NCI-H510A treated with DMSO at 0.1 percent for 48 hours (cell line): ENCODE results near the gene ROR1.
"Not testable (repeated sequence)": the region's sequence is repeated elsewhere in the genome, so short reads cannot be mapped to it uniquely, and the experiment has no call there.

Experiments
- DNase-seq: peaks from one replicate; lab custom pipeline; 2025; lab: John Stamatoyannopoulos, UW

ROR1 gene

GRCh38 chr1:63758791-63759190, 15.0 kb upstream of the ROR1 start:
- DNase-seq, result no peak

- DNase-seq, result no peak
These were observed 14.0 kb upstream of the ROR1 start for GRCh38 chr1:63759778-63760177.

DNA sequence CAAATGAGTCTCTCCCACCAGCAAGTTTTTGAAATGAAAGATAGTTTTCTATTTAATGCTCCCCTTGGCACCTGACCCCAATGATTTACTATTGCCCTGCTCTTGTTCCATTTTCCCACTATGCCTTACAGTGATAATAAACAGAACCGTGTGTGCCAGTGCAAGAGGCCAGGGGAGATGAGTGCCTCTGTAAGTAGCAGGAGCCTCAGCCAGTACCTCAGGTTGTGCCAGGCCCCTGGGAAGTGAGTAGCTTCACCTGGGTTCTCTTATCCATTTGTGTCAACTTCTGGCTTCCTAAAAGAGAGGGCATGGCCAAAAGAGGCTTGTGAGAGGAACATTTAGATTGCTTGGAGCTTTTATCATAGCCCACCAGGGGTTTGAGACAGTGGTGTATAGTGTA, 3.4 kb upstream of the ROR1 start:
- no peak for DNase-seq

DNA sequence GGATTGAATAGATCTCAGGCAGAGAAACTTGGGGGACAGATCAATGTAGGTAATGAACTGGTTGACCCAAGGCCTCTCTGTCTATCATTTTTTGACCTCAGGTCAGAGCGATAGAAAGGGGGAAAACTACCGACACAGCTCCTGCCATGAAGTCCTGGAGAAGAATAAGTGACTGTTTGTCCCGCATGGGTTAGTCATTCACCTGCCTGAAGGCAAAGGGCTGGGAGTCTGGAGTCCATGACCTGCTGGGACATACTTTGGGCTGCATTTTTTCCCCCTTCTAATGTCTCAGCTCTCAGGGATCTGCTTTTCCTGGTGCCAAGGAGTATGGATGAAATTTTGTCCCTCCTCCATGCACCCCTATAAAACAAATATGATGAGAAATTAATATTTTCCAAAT, 1.6 kb upstream of the ROR1 start:
- DNase-seq, result no peak

GRCh38 chr1:63772876-63773275, 941 bp upstream of the ROR1 start:
- no peak for DNase-seq

DNA sequence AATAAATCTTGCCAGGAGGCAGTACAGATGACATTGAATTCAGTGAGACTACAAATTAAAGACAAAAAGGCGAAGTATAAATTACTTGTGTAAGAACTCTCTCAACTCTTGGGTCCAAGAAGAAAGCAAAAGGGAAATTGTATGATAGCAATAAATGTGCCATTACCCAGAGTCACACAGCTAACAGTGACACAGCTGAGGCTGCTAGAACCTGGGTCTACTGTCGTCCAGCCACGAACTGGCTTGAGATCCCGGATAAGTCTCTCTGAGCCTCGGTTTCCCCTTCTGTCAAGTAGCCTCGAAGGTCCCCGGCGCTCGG, 362 bp upstream of the ROR1 start:
- DNase-seq, result no peak

- no peak for DNase-seq
These were observed 1.0 kb downstream of the ROR1 start for GRCh38 chr1:63774617-63775417.

DNA sequence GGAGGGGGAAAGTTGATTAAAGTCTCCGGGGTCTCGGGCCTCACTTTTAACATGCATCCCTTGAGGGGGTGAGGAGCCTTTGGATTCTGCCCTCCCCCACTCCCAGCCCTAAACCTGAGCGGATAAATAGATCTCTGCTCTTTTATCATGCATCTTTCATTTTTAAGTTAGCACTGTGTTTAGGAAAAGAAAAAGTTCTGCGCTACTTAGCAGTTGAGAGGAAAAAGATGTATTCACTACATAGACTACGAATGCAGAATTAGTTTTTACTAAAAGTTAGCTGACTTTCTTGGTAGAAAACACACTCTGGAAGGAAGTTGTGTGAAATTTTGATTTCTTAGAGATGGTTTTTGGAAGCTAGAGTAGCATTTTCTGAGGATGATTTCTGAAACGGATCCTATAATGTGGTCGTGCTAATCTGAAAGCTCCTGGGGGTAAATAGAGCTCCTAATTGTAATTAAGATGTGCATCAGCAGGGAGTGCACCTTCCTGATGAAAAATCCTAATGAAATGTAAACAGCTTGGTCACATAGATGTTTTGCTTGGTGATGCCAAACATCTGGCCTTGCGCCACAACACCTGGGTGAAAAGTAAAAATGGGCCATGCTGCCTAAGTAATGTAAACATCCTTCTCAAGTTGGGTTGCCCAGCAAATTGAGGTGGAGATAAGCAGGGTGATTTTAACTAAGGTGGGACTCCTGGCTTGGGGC, 1.8 kb downstream of the ROR1 start:
- no peak for DNase-seq

- no peak for DNase-seq
These were observed 3.5 kb downstream of the ROR1 start for GRCh38 chr1:63777286-63777685.

GRCh38 chr1:63777965-63778880, 4.4 kb downstream of the ROR1 start:
- DNase-seq, result no peak

- no peak for DNase-seq
These were observed 5.8 kb downstream of the ROR1 start for GRCh38 chr1:63779338-63780211.

DNA sequence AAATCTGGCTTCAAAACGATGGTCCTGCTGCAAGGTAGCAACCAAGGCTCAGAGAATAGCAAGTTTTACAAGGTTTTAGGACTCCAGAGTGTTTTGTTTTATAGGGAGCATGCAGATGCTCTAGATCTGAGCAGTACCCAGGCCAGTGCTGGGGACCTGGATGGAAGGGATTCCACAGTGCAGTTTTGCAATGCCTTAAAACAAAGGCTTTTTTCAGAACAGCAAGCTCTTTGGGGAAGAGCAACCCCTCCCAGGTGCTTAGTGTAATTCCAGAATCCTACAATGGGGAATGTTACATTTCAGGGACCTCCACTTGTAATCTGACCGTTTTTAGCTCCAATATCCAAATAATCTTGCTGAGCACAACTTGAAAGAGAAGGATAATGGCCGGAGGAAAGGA, 6.7 kb downstream of the ROR1 start:
- no peak for DNase-seq

- DNase-seq, result no peak
These were observed 9.2 kb downstream of the ROR1 start for GRCh38 chr1:63782982-63783381.

- no peak for DNase-seq
These were observed 10.3 kb downstream of the ROR1 start for GRCh38 chr1:63784083-63784482.

DNA sequence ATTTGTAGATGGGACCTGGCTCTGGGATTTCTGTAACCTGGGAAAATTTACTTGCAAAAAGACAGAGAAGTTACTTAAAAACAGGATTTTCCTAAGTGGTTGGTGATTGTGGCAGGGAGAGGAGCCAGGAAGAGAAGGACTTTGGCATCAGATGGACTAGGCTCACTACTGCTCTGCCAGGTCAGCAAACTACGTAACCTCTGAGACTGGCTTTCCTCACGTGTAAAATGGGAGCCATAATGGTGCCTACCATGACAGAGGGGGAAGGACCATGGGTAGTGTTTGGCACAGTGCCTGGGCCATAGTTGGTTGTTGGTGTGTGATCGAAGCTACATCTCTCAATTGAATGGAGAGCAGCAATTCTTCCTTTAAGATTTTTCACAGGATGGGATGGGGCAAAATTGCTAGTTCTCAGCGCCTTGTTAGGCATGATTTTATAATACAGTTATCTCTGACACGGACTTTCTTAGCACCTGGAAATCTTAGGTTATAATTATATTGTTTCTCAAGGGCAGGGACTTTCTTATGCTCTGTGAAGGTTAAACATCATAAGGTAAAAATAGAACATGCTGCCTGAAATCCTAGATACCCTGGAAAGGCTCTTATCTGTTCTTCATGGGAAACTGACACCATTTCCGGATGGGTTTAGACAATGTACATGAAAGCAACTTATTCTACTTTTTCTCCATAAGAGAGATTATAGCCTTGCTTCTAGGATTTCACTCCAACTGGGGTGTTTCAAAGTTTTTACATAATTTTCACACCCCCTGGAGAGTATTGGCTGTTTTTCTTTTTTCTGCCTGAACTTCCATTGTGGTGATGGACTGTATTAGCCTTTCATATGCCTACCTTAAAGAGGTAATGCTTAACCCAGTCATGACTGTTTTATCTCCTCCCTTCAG, 10.9 kb downstream of the ROR1 start:
- no peak for DNase-seq

DNA sequence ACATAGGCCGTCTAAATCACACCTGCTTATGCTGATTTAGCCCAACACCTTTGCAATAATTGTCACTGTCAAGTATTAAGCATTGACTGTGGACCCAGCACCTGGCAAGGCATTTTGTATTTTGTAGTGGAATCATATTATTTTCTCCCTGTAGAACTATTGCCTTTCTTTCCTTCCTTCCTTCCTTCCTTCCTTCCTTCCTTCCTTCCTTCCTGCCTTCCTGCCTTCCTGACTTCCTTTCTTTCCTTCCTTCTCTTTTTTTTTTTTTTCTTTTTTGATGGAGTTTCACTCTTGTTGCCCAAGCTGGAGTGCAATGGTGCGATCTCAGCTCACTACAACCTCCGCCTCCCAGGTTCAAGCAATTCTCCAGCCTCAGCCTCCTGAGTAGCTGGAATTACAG, 13.5 kb downstream of the ROR1 start:
- not testable (repeated sequence) for DNase-seq

DNA sequence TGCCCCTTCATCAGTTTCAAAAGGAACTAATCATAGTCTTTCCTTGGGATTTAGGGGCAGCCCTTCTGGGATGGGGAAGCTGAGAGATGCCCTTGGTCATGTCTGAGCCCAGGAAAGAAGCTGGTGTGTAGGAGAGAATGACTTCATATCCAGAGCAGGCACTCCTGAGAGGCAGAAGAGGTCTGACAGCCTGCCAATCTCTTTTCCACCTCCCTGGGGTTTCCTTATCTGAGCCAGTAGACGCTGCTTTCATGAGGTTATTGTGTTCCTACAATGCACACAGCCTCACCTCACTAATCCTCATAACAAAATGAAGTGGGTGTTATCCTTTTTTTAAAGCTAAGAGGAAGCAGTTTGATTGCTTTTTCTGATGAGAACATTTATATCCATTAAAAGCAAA, 14.1 kb downstream of the ROR1 start:
- DNase-seq, result no peak

- DNase-seq, result no peak
These were observed 16.2 kb downstream of the ROR1 start for GRCh38 chr1:63789856-63790605.

DNA sequence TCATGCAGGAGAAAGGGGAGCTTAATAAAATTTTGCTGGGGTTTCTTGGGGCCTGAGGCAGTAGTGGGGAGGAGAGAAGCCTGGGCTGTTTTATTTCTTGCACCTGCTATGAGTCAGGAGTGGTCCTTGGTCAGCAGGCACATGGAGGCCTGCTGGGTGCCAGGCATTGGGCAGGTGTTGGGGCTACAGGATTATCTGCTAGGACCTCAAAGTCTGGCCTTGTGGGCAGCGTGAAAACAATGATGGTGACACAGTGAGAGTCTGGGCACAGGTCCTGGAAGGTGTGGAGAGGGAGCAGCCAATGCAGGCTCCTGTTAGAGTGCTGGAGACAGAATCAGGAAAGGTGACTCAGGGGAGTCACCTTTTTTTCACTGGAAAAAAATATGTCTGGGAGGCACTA, 17.2 kb downstream of the ROR1 start:
- DNase-seq, result no peak

GRCh38 chr1:63792152-63792551, 18.3 kb downstream of the ROR1 start:
- DNase-seq, result no peak
